ENCODE results near the gene CHMP3.
"Not testable (repeated sequence)": the region's sequence is repeated elsewhere in the genome, so short reads cannot be mapped to it uniquely, and the experiment has no call there.

Gene CHMP3

DNA sequence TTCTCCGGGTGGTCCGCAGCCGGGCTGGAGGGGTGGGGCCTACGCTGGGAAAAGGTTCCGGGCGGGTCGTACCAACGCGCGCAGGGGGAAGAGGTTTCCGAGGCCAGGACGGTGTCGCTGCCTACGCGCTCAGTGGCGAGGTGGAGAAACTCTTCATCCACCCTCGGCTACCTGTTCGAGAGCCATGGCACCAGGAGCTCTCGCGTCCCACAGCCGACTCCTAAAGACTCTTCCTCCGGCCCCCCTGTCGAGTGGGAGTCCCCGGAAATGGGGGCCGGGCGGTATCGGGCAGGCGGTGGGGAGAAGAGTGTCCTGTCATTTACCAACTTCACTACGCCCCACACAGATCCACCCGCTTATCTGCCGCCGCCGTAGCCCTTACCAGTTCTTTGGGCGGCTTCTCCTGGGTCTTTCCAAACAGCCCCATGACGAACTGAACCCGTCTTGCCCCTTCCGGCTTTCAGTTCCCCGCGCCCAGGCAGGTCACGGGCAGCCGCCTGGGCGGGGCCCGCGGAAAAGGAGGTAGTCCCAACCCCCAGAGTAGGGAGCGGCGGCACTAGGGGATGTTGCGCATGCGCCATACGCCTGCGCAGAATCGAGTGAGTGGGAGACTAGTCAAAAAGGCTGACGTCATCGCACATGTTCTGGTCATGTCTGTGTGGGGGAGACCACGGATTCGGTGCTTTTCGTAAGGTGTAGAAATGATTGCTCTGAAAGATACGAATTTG lies at the start of gene CHMP3:
Gene CHMP3 (minus strand): TSS at position 522 of the 728 bp plus-strand sequence. CDS start 95 bp downstream, at position 427.
- H3K27ac ChIP-seq (ENCODE audit: low read depth, low read length) = peak within 1 kb of the TSS; percentile 99
- peaks cover 6% of the 10 kb centered on the region; the same call in 1 of the 2 replicates for H3K9me3 ChIP-seq (ENCODE audit: control insufficient read depth, insufficient read depth, low read depth, low read length)
- peaks cover 7% of the 10 kb centered on the region; the same call in 1 of the 2 replicates for H3K4me1 ChIP-seq (ENCODE audit: control insufficient read depth, insufficient read depth, low read length)
- peaks cover 5% of the 10 kb centered on the region; the same call in 1 of the 2 replicates for H3K27me3 ChIP-seq (ENCODE audit: control insufficient read depth, insufficient read depth, low read length)
- peak within 1 kb of the TSS; percentile 90 for H3K4me3 ChIP-seq (ENCODE audit: low read depth, low read length)
- peak within 1 kb of the TSS; percentile 99 for H3K9ac ChIP-seq (ENCODE audit: low read length)
- H3K36me3 ChIP-seq (ENCODE audit: control insufficient read depth, insufficient read depth, low read length) = no peaks in the 10 kb centered on the region

DNA sequence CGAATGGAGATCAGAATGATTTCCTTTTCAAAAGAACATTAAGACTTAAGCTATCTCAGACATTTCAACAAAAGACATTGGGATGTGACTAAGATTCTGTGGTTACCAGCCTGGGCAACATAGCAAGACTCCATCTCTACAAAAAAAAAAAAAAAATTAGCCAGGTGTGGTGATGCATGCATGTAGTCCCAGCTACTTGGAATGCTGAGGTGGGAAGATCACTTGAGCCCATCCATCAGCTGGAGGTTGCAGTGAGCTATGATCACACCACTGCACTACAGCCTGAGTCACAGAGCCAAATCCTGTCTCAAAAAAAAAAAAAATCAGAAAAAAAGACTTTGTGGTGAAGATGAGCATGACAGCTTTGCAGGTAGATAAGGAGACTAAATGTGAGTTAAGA lies 47.6 kb upstream of the CHMP3 start:
- H3K36me3 ChIP-seq (ENCODE audit: control insufficient read depth, insufficient read depth, low read length) = peaks cover 11% of the 10 kb centered on the region
- H3K9me3 ChIP-seq (ENCODE audit: control insufficient read depth, insufficient read depth, low read depth, low read length) = no peaks in the 10 kb centered on the region
- H3K4me1 ChIP-seq (ENCODE audit: control insufficient read depth, insufficient read depth, low read length) = no peaks in the 10 kb centered on the region
- no peak overlapping the region for H3K4me3 ChIP-seq (ENCODE audit: low read depth, low read length)
- no peak overlapping the region for H3K9ac ChIP-seq (ENCODE audit: low read length)
- no peaks in the 10 kb centered on the region for H3K27me3 ChIP-seq (ENCODE audit: control insufficient read depth, insufficient read depth, low read length)
- no peak overlapping the region for H3K27ac ChIP-seq (ENCODE audit: low read depth, low read length)

DNA sequence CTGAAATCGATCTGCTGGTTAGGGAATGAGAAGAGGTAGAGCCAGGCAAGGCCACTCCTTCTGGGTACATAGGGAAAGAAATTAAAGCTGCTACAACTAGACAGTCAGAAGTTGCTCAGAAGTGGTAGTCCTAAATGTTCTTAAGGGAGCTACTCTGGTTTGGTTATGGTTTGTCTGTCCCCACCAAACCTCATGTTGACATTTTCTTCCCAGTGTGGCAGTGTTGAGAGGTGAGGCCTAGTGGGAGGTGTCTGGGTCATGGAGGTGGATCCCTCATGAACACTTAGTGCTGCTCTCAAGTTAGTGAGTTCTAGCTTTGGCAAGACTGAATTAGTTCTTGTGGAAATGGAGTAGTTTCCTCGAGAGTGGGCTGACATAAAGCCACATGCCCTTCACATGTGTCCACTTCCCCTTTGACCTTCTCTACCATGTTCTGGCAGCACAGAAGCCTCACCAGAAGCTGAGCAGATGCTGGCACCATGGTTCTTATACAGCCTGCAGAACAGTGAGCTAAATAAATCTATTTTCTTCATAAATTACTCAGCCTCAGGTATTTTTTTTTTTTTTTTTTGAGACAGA lies 45.7 kb upstream of the CHMP3 start:
- Histone ChIP-seq H3K9ac (ENCODE audit: low read length) (no peak overlapping the region), H3K4me3 (ENCODE audit: low read depth, low read length) (no peak overlapping the region), H3K4me1 (ENCODE audit: control insufficient read depth, insufficient read depth, low read length) (no peaks in the 10 kb centered on the region), H3K36me3 (ENCODE audit: control insufficient read depth, insufficient read depth, low read length) (peaks cover 14% of the 10 kb centered on the region), H3K27me3 (ENCODE audit: control insufficient read depth, insufficient read depth, low read length) (no peaks in the 10 kb centered on the region), H3K9me3 (ENCODE audit: control insufficient read depth, insufficient read depth, low read depth, low read length) (no peaks in the 10 kb centered on the region), H3K27ac (ENCODE audit: low read depth, low read length) (no peak overlapping the region)

DNA sequence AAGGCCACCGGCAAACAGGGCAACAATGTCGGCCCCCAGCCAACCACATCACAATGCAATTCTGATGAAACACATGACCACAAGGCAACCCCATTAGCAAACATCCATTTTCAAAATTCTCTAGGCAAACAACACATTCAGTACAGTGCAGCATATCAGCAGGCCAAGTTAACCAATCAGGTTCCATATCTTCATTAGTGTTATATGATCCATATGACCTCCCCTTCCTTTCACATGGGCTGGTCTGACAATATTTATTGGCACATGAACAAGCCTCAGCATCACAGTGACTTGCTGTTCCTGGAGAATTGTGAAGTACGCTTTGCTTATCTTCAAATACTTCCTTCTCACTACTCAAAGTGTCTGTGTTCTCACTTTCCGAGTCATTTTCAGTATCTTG lies 40.7 kb upstream of the CHMP3 start:
- Histone ChIP-seq H3K9me3 (ENCODE audit: control insufficient read depth, insufficient read depth, low read depth, low read length) (no peaks in the 10 kb centered on the region), H3K27me3 (ENCODE audit: control insufficient read depth, insufficient read depth, low read length) (no peaks in the 10 kb centered on the region), H3K27ac (ENCODE audit: low read depth, low read length) (no peak overlapping the region), H3K36me3 (ENCODE audit: control insufficient read depth, insufficient read depth, low read length) (peaks cover 15% of the 10 kb centered on the region), H3K4me3 (ENCODE audit: low read depth, low read length) (no peak overlapping the region), H3K4me1 (ENCODE audit: control insufficient read depth, insufficient read depth, low read length) (no peaks in the 10 kb centered on the region), H3K9ac (ENCODE audit: low read length) (no peak overlapping the region)

DNA sequence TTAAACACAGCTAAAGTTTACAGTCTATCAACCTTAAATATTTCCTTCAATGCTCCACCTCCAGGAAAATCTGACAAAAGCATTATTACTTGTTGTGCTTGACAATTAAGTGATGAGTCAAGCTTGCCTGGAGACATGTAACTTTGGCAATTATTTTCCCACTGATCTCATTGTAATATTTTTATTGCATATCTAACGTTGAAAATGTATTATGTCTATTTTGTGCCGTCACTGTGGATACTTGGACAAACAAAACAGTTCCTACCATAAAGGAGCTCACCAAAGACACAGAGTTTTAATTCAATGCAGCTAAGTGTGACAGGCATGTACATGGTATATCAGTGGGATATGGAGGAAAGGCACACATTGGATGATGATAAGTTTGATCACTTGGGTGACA lies 35.7 kb upstream of the CHMP3 start:
- no peak overlapping the region for H3K27ac ChIP-seq (ENCODE audit: low read depth, low read length)
- H3K9ac ChIP-seq (ENCODE audit: low read length) = no peak overlapping the region
- H3K9me3 ChIP-seq (ENCODE audit: control insufficient read depth, insufficient read depth, low read depth, low read length) = no peaks in the 10 kb centered on the region
- peaks cover 2% of the 10 kb centered on the region; the same call in 1 of the 2 replicates for H3K36me3 ChIP-seq (ENCODE audit: control insufficient read depth, insufficient read depth, low read length)
- H3K4me1 ChIP-seq (ENCODE audit: control insufficient read depth, insufficient read depth, low read length) = no peaks in the 10 kb centered on the region
- no peak overlapping the region for H3K4me3 ChIP-seq (ENCODE audit: low read depth, low read length)
- H3K27me3 ChIP-seq (ENCODE audit: control insufficient read depth, insufficient read depth, low read length) = no peaks in the 10 kb centered on the region

DNA sequence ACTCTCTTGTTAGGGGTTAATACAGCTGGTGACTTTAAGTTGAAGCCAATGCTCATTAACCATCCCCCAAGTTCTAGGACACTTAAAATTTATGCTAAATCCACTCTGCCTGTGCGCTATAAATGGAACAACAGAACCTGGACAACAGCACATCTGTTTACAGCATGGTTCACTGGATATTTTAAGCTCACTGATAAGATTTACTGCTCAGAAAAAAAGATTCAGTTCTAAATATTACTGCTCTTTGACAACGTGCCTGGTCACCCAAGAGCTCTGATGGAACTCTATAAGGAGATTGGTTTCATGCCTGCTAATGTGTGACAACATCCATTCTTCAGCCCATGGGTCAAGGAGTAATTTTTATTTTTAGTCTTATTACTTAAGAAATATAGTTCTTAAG lies 32.9 kb upstream of the CHMP3 start:
- H3K36me3 ChIP-seq (ENCODE audit: control insufficient read depth, insufficient read depth, low read length) = no peaks in the 10 kb centered on the region
- H3K27me3 ChIP-seq (ENCODE audit: control insufficient read depth, insufficient read depth, low read length) = no peaks in the 10 kb centered on the region
- H3K27ac ChIP-seq (ENCODE audit: low read depth, low read length) = no peak overlapping the region
- no peak overlapping the region for H3K9ac ChIP-seq (ENCODE audit: low read length)
- H3K4me3 ChIP-seq (ENCODE audit: low read depth, low read length) = no peak overlapping the region
- no peaks in the 10 kb centered on the region for H3K9me3 ChIP-seq (ENCODE audit: control insufficient read depth, insufficient read depth, low read depth, low read length)
- no peaks in the 10 kb centered on the region for H3K4me1 ChIP-seq (ENCODE audit: control insufficient read depth, insufficient read depth, low read length)

DNA sequence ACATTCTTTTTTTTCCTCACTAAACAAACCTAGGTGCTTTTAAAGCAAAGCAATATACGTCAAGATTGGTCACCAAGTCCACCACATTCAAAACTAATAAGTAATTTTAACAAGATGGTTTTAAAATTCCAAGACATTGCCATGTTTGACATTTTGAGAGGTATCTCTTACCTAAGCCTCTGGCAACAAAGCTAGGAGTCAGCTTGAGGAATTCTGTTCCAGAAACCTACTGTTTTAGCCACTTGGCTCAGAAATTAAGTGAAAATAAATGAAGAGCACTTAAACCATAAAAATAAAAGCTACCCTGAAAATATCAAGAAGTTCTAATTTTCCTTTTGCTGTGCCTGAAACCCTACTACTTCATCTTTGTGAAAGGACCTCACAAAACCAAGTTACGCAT lies 30.0 kb upstream of the CHMP3 start:
- Histone ChIP-seq H3K4me3 (ENCODE audit: low read depth, low read length) (no peak overlapping the region), H3K27ac (ENCODE audit: low read depth, low read length) (no peak overlapping the region), H3K27me3 (ENCODE audit: control insufficient read depth, insufficient read depth, low read length) (no peaks in the 10 kb centered on the region), H3K4me1 (ENCODE audit: control insufficient read depth, insufficient read depth, low read length) (no peaks in the 10 kb centered on the region), H3K9ac (ENCODE audit: low read length) (no peak overlapping the region), H3K36me3 (ENCODE audit: control insufficient read depth, insufficient read depth, low read length) (no peaks in the 10 kb centered on the region), H3K9me3 (ENCODE audit: control insufficient read depth, insufficient read depth, low read depth, low read length) (no peaks in the 10 kb centered on the region)

DNA sequence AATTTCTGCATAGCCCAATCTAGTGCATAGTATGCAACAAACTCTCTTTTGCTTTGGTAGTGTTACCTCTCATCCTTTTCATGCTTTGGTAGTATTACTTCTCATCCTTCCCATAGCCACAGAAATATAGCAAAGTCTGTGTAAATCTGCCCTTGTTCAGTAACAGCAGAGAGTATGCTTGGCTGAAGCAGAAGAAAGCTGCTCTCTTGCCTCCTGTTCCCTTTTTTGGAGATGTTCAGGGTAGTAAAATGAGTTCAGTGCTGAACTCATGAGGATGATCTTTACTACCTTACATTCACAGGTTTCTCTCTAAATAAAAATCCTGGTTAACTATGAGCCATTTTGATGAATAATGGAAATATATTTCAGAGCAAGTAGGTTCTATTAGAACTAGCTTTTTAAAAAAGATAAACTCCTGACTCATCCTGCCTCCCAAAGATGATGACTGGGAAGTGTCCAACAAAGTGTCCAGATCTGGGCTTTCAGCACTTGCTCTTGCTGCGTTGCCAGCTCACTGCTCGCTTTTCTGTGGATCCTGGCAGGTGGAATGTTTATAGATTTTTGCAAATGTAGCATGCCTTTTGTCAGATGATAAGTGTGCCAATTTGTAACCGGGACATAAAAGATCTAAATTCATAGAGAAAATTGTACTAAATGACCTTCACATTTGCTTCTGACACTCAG lies 29.4 kb upstream of the CHMP3 start:
- Histone ChIP-seq H3K4me3 (ENCODE audit: low read depth, low read length) (no peak overlapping the region), H3K36me3 (ENCODE audit: control insufficient read depth, insufficient read depth, low read length) (no peaks in the 10 kb centered on the region), H3K27ac (ENCODE audit: low read depth, low read length) (no peak overlapping the region), H3K27me3 (ENCODE audit: control insufficient read depth, insufficient read depth, low read length) (no peaks in the 10 kb centered on the region), H3K9me3 (ENCODE audit: control insufficient read depth, insufficient read depth, low read depth, low read length) (no peaks in the 10 kb centered on the region), H3K4me1 (ENCODE audit: control insufficient read depth, insufficient read depth, low read length) (no peaks in the 10 kb centered on the region), H3K9ac (ENCODE audit: low read length) (no peak overlapping the region)

DNA sequence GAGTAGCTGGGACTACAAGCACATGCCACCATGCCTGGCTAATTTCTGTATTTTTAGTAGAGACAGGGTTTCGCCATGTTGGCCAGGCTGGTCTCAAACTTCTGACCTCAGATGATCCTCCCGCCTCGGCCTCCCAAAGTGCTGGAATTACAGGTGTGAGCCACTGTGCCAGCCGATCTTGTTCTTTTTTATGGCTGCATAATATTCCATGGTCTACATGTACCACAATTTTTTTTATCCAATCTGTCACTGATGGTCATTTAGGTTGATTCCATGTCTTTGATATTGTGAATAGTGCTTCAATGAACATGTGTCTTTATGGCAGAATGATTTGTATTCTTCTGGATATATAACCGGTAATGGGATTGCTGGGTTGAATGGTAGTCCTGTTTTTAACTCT lies 26.5 kb upstream of the CHMP3 start:
- H3K9me3 ChIP-seq (ENCODE audit: control insufficient read depth, insufficient read depth, low read depth, low read length); H3K27ac ChIP-seq (ENCODE audit: low read depth, low read length); H3K27me3 ChIP-seq (ENCODE audit: control insufficient read depth, insufficient read depth, low read length); H3K36me3 ChIP-seq (ENCODE audit: control insufficient read depth, insufficient read depth, low read length); H3K4me3 ChIP-seq (ENCODE audit: low read depth, low read length); H3K9ac ChIP-seq (ENCODE audit: low read length); H3K4me1 ChIP-seq (ENCODE audit: control insufficient read depth, insufficient read depth, low read length): not testable (repeated sequence)

DNA sequence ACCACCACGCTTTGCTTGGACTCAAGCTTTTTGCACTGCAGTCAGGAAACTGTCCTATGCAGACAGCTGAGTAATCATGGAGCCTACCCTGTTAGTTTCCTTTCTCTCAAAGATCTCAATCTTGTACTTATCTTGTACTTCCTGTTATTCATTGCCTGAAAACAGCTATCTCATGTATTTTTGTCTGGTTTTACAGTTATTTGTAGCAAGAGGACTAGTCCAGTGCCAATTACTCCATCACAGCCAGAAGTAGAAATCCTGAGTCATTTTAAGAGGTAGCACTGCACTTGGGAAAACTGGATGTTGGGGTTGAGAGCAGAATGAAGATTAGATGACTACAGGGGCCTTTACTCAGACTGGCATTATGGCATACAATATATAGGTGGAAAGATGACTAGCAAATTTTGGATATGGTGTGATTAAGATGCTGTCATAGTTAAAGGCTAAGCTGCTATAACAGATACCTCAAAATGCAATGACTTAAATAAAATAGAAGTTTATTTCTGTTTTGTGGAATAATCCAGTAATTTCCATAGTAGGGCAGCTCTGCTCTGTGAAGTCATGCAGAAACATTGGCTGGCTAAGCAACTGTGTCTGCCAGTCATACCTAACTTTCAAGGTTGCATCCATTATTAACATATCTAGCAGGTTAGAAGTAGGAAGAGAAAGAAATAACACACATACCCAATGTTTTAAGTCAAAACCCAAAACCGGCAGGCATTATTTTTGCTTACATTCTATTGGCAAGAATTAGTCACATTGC lies 21.1 kb upstream of the CHMP3 start:
- H3K9me3 ChIP-seq (ENCODE audit: control insufficient read depth, insufficient read depth, low read depth, low read length) = no peaks in the 10 kb centered on the region
- H3K9ac ChIP-seq (ENCODE audit: low read length) = no peak overlapping the region
- H3K4me3 ChIP-seq (ENCODE audit: low read depth, low read length) = no peak overlapping the region
- H3K27me3 ChIP-seq (ENCODE audit: control insufficient read depth, insufficient read depth, low read length) = peaks cover 6% of the 10 kb centered on the region; the same call in 1 of the 2 replicates
- no peak overlapping the region for H3K27ac ChIP-seq (ENCODE audit: low read depth, low read length)
- no peaks in the 10 kb centered on the region for H3K36me3 ChIP-seq (ENCODE audit: control insufficient read depth, insufficient read depth, low read length)
- H3K4me1 ChIP-seq (ENCODE audit: control insufficient read depth, insufficient read depth, low read length) = no peaks in the 10 kb centered on the region

All from HUES6 (cell line).